Esophagus muscularis mucosa (tissue), 4 donors: ENCODE results near the gene ANKFY1. TPM values are rescaled to one million over a fixed set of nuclear protein-coding genes. Genes with fewer than 3 reads are reported as not detected.

ENCODE experiments used
- DNase-seq: peaks from one replicate; pipeline ENCODE4 v3.0.0-alpha.2; 2017; ENCODE audit errors: extremely low spot score
- H3K27ac ChIP-seq, 4 donors: fragments of 200-600 bp; sonication (generic); replicated peaks in 1 of 4; 1 replicate in 3 of 4; 2 replicates in 1 of 4; pipeline ENCODE4 v1.5.1; 2016 to 2019; ENCODE audit warnings: mild to moderate bottlenecking in 1 of 4
- H3K27me3 ChIP-seq, 4 donors: fragments of 200-600 bp; sonication (generic); one replicate each; pipeline versions ENCODE4 v1.5.1 to v1.6.0; 2016 to 2019
- H3K36me3 ChIP-seq, 4 donors: fragments of 200-600 bp; sonication (generic); one replicate each; pipeline ENCODE4 v1.5.1; 2016 to 2019
- H3K4me1 ChIP-seq, 4 donors: fragments of 200-600 bp; sonication (generic); one replicate each; pipeline ENCODE4 v1.5.1; 2016 to 2019
- H3K4me3 ChIP-seq, 4 donors: fragments of 200-600 bp; sonication (generic); 1 replicate in 2 of 4; 2 replicates in 2 of 4; pipeline ENCODE4 v1.5.1; 2016 to 2019; ENCODE audit warnings: mild to moderate bottlenecking in 4 of 4, moderate library complexity in 1 of 4
- H3K9me3 ChIP-seq, 4 donors: fragments of 200-600 bp; sonication (generic); 1 replicate in 3 of 4; 2 replicates in 1 of 4; pipeline ENCODE4 v1.5.1; 2016 to 2019
- CTCF ChIP-seq, 3 experiments: fragments of 200-600 bp in 2 of 3; fragments of 450-650 bp in 1 of 3; sonication (generic) in 2 of 3; IDR thresholded peaks; one replicate each; pipeline ENCODE4 v1.5.1; 2017 to 2019; ENCODE audit warnings: antibody characterized with exemption in 3 of 3, mild to moderate bottlenecking in 2 of 3, moderate library complexity in 1 of 3
- EP300 ChIP-seq: sonication (generic); formaldehyde crosslinking; IDR thresholded peaks from one replicate; pipeline ENCODE4 v1.6.1; 2017; ENCODE audit warnings: antibody characterized with exemption
- POLR2A ChIP-seq: fragments of 450-650 bp; IDR thresholded peaks from one replicate; pipeline ENCODE4 v1.6.1; 2017; ENCODE audit warnings: antibody characterized with exemption, moderate library complexity, mild to moderate bottlenecking, low read depth
- POLR2AphosphoS5 ChIP-seq, 2 donors: sonication (generic); formaldehyde crosslinking; IDR thresholded peaks; one replicate each; pipeline ENCODE4 v1.6.1; 2017; ENCODE audit warnings: antibody characterized with exemption in 2 of 2
- WGBS: methylation state at CpG from one replicate; pipeline ENCODE4 v1.1.5; 2018; 5-methylcytosine and 5-hydroxymethylcytosine counted together
- intact Hi-C: fragments of 100-400 bp; cut with DNase I; formaldehyde crosslinking; loops from one replicate; pipeline ENCODE4 v1.15.1; 2023
- small RNA-seq, 3 donors: library from RNA; depleted of rRNA; stranded (forward); fragments of <200 nt; gene quantifications; one replicate each; pipeline ENCODE3, GENCODE V24; 2016
- total RNA-seq, 4 donors: library from RNA; depleted of rRNA; stranded (reverse); fragments of >200 nt; gene quantifications; one replicate each; pipeline versions ENCODE4 v1.1.0 to v1.2.1, GENCODE V29; 2016

ANKFY1 gene
- total RNA-seq, 4 donors from 2014 or later: 28.2 to 41.0 (median 36.7) TPM

- H3K27me3 ChIP-seq: no peaks in the 10 kb centered on the region
- WGBS: 82% methylated on average over 4 of the region's 4 CpGs
Measured at GRCh38 chr17:4116516-4116915, 147.3 kb downstream of the ANKFY1 start.

More at GRCh38 chr17:4116516-4116915, 147.3 kb downstream of the ANKFY1 start:
- intact Hi-C loops: no loop called here
- Histone ChIP-seq H3K36me3 (peaks cover 45 to 97% (median 77%) of the 10 kb centered on the region in 4 donors), H3K9me3 (no peaks in the 10 kb centered on the region), H3K27ac (no peak overlapping the region), H3K4me3 (no peak overlapping the region), H3K4me1 (peaks cover 0 to 38% (median 17%) of the 10 kb centered on the region in 4 donors)
- TF ChIP-seq CTCF (IDR thresholded peaks at IDR 0.05): no peak
- TF ChIP-seq EP300: no peak
- no peak for TF ChIP-seq POLR2A
- no peak for TF ChIP-seq POLR2AphosphoS5 (IDR thresholded peaks at IDR 0.05)
- no peak for DNase-seq

Small RNAs within 50 kb of the gene (small RNA-seq; reads per million reads assigned to genes)
- gene RF00019: 0 reads per million in 3 donors

Other genes starting within 250 kb of the ANKFY1 start
- gene ZZEF1, start 120.9 kb downstream of the ANKFY1 start, total RNA-seq: 100 to 1,000 TPM in 1 of 4 donors, 10 to 100 TPM in 3; 57.8 to 100 (median 80.9) TPM
- gene CYB5D2, start 120.8 kb downstream of the ANKFY1 start, total RNA-seq: 10 to 100 TPM; 15.6 to 39.5 (median 24.4) TPM
- 10 to 100 TPM; 53.7 to 84.3 (median 61.2) TPM for gene UBE2G1, start 102.7 kb upstream of the ANKFY1 start, total RNA-seq
- gene SPNS3, start 170.0 kb upstream of the ANKFY1 start, total RNA-seq: under 1 TPM in 1 of 4 donors, not detected in 3; 0.17 TPM
- 10 to 100 TPM in 3 of 4 donors, 1 to 10 TPM in 1; 10.0 to 19.9 (median 18.8) TPM for gene SPNS2, start 234.9 kb upstream of the ANKFY1 start, total RNA-seq